Activated naive CD4-positive, alpha-beta T cell treated with anti-CD3 and anti-CD28 coated beads, Interleukin-2, amount 50 U/mL, for 72 hours (primary cell): ENCODE results near the gene SYNE3. TPM values are rescaled to one million over a fixed set of nuclear protein-coding genes. Genes with fewer than 3 reads are reported as not detected.

Experiments
- ATAC-seq, 2 donors: fragments of 150-1000 bp; cut with Tn5 transposase; 2 replicates each; pipeline ENCODE4 v1.10.0; 2021; ENCODE audit warnings: mild to moderate bottlenecking in 2 of 2, moderate library complexity in 2 of 2
- DNase-seq, 2 donors: peaks; one replicate each; pipeline ENCODE4 v3.0.0; 2021 to 2022; ENCODE audit warnings: low spot score in 2 of 2
- H3K27ac Mint-ChIP-seq, 2 donors: one replicate each; pipeline ENCODE4 v1.8.0; 2022; ENCODE audit warnings: mild to moderate bottlenecking in 2 of 2, mixed read lengths in 2 of 2
- H3K36me3 Mint-ChIP-seq, 2 donors: one replicate each; pipeline ENCODE4 v1.8.0; 2022; ENCODE audit warnings: mixed read lengths in 2 of 2
- H3K9me3 Mint-ChIP-seq, 2 donors: one replicate each; pipeline ENCODE4 v1.8.0; 2022; ENCODE audit warnings: mixed read lengths in 2 of 2
- total RNA-seq, 2 donors: library from RNA; stranded (reverse); gene quantifications; one replicate each; pipeline ENCODE4 v1.2.3, GENCODE V29; 2022

Gene SYNE3
- total RNA-seq, 2 donors from 2014 or later: 9.9 to 73.8 TPM

DNA sequence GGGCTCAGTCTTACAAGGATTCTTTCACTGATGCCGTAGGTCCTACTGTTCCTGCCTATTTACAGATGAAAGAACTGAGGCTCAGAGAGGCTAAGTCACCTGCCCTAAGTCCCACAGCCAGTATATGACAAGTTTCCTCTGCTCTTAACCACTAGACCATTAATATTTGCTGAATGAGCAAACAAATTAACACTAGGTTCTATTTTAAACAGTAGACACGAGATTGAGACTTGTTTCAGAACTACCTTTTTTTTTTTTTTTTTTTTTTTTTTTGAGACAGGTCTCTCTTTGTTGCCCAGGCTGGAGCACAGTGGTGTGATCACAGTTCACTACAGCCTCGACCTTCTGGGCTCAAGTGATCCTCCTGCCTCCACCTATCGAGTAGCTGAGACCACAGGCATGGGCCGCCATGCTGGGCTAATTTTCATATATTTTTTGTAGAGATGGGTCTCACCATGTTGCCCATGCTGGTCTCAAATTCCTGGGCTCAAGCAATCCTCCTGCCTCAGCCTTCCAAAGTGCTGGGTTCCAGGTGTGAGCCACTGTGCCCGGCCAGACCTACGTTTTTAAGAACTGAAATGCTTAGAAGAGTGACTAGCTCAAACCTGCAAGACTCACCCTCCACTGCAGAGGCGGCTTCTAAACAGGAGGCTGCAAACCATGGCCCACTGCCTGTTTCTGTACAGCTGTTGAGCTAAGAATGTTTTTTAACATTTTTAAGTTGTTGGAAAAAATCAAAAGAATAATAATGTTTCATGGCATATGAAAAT is 12.9 kb downstream of the SYNE3 start:
- peaks cover 8 to 40% of the 10 kb centered on the region in 2 donors for H3K36me3 Mint-ChIP-seq
- no peaks in the 10 kb centered on the region for H3K9me3 Mint-ChIP-seq
- H3K27ac Mint-ChIP-seq: peak overlapping the region in 1 of 2 donors; percentile 50
- no peak for DNase-seq
- ATAC-seq: no peak

- no peak for DNase-seq
- H3K27ac Mint-ChIP-seq: no peak overlapping the region
- ATAC-seq: no peak
- H3K36me3 Mint-ChIP-seq: peaks cover 8 to 35% of the 10 kb centered on the region in 2 donors
- H3K9me3 Mint-ChIP-seq: no peaks in the 10 kb centered on the region
Measured at GRCh38 chr14:95502381-95502950, 14.0 kb downstream of the SYNE3 start.

GRCh38 chr14:95500772-95501401 is 15.6 kb downstream of the SYNE3 start:
- no peaks in the 10 kb centered on the region for H3K9me3 Mint-ChIP-seq
- peak overlapping the region in 1 of 2 donors; percentile 4 for H3K27ac Mint-ChIP-seq
- DNase-seq: no peak
- ATAC-seq: no peak
- peaks cover 8 to 28% of the 10 kb centered on the region in 2 donors for H3K36me3 Mint-ChIP-seq

DNA sequence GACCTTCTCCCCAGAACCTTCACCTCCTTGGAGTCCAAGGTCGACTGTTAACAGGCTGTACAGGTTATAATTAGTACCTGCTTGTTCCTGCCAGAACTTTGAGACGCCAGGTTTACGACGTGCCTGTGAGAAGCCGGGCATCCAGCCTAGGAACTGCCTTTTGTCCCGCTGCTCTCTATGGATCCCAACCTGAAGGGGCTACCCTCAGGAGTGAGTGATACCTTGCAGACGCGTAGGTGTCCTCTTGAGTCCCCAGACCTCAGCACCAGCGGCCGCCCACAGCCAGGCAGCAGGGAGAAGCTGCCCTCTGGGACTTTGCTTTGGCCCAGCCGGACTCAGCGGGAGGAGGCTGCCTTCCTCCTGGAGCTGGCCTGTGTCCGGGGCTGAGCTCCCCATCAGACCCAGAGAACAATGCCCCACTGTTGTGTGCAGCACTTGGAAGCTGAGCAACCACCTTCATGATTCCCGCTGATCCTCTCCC is 16.2 kb downstream of the SYNE3 start:
- peaks cover 8 to 28% of the 10 kb centered on the region in 2 donors for H3K36me3 Mint-ChIP-seq
- no peak overlapping the region for H3K27ac Mint-ChIP-seq
- H3K9me3 Mint-ChIP-seq: no peaks in the 10 kb centered on the region
- DNase-seq (no peak), ATAC-seq (no peak)

- DNase-seq (no peak), ATAC-seq (peak; percentile 24 to 50)
- peak overlapping the region in 1 of 2 donors; percentile 75 for H3K27ac Mint-ChIP-seq
- H3K36me3 Mint-ChIP-seq: peaks cover 8 to 26% of the 10 kb centered on the region in 2 donors
- H3K9me3 Mint-ChIP-seq: no peaks in the 10 kb centered on the region
Measured at GRCh38 chr14:95499354-95499750, 17.1 kb downstream of the SYNE3 start.

DNA sequence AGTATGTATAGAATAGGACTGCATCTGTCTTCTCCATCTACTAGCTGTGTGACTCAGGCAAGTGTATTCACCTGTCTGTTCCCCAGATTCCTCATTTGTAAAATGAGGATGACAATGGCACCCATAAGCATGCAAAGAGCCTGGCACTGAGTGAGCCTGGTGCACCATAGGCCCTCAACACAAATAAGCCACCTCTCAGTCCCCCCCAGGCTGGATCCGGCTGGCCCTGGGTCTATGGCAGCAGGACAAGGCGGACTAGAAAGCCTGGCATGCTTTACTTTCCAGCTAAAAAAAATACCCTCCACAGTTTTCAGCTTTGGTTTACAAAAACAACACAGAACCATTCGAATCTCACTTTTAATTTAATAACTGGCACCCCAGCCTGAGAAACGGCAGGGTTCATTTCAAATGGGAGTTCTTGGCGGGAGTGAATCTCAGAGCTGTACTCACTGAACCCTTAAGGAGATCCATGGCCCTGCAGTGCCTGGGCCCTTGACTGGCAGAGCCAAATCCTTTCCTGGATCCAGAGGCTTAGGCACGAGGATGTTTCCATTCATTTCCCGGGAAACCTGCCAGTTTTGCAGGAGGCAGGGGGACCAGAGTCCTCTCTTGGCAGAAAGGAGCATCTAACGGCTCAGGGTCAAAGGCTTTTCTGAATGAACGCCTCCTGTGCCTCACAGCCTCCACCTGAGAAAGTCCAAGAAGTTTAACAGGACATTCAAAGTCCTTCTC is 17.7 kb downstream of the SYNE3 start:
- no peaks in the 10 kb centered on the region for H3K9me3 Mint-ChIP-seq
- H3K27ac Mint-ChIP-seq: peak overlapping the region in 1 of 2 donors; percentile 75
- no peak for ATAC-seq
- DNase-seq: no peak
- H3K36me3 Mint-ChIP-seq: peaks cover 8 to 29% of the 10 kb centered on the region in 2 donors

DNA sequence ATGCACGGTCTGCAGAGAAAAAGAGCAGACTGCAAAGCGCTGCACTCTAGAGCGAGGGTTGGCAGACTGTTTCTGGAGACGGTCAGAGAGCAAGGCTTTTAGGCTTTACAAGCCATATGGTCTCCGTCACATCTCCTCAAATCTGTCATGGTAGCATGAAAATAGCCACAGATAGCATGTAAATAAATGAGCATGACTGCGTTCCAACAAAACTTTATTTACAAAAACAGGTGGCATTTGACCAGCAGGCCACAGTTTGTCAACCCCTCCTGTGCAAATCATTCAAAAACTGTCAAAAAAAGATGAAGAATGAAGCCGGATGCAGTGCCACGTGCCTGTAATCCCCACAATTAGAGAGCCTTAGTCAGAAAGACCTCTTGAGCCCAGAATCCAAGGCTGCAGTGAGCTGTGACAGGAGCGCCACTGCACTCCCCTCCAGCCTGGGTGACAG is 18.9 kb downstream of the SYNE3 start:
- Mint-ChIP-seq H3K9me3 (no peaks in the 10 kb centered on the region), H3K36me3 (peaks cover 8 to 29% of the 10 kb centered on the region in 2 donors), H3K27ac (no peak overlapping the region)
- no peak for DNase-seq
- no peak for ATAC-seq

GRCh38 chr14:95496690-95497259 is 19.7 kb downstream of the SYNE3 start:
- H3K27ac Mint-ChIP-seq: peak overlapping the region; percentile 85 to 92
- ATAC-seq (no peak), DNase-seq (no peak)
- peaks cover 0 to 2% of the 10 kb centered on the region in 2 donors for H3K9me3 Mint-ChIP-seq
- H3K36me3 Mint-ChIP-seq: peaks cover 8 to 37% of the 10 kb centered on the region in 2 donors

DNA sequence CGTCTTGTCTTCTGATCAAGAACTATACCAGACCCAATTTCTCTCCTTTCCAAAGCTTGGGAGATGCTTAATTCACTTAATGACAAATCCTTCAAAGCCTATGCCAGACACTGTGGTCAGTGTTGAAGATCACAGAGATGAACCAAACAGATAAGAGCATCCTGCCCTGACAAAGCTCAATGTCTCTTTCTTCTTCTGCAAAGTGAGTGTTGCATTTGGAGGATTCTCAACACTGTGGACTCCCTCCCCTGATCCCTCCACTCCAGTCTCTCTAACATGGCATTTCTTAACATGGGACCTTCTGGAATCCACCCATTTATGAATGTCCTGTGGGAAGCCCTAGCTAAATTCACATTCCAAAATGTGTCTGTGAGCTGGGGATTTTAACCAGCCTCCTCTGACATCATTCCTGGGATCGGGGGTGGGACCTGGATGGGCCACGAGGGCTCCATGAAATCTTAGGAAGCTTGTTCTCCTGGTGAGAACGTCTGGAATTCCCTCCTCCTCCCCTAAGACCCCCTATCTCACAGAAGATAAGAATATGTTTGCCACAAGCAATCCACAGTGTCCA is 20.3 kb downstream of the SYNE3 start:
- no peak for DNase-seq
- peak; percentile 70 to 74 for ATAC-seq
- peaks cover 0 to 8% of the 10 kb centered on the region in 2 donors for H3K9me3 Mint-ChIP-seq
- H3K27ac Mint-ChIP-seq: peak overlapping the region; percentile 85 to 92
- H3K36me3 Mint-ChIP-seq: peaks cover 12 to 39% of the 10 kb centered on the region in 2 donors

DNA sequence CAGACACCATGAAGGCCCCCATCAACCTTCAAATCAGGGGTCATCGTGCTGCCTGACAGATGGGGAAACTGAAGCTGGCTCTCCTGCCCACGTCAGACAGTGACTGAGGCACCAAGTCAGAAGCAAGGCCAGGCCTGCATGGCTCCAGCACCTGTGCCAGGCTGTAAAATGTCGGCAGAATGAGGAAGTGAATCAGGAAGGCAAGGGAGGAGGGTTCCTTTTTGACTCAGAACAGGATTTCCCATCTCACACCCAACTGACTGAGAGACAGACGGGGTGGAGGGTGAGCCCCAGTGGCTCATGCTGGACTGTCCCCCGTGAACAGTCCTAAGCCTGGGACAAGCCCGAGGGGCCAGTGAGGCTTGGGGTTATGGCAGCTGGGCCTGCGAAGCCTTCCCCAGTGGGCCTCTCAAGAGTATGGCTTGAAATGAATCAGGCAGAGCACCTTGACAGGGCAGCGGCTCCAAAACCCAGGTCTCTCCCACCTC is 20.9 kb downstream of the SYNE3 start:
- DNase-seq (peak in 1 of 2 donors; percentile 77), ATAC-seq (peak; percentile 75 to 88)
- Mint-ChIP-seq H3K9me3 (peaks cover 0 to 10% of the 10 kb centered on the region in 2 donors), H3K36me3 (peaks cover 6 to 38% of the 10 kb centered on the region in 2 donors), H3K27ac (peak overlapping the region; percentile 85 to 92)

GRCh38 chr14:95495076-95495475 is 21.4 kb downstream of the SYNE3 start:
- DNase-seq (no peak), ATAC-seq (no peak)
- Mint-ChIP-seq H3K36me3 (peaks cover 6 to 36% of the 10 kb centered on the region in 2 donors), H3K27ac (peak overlapping the region; percentile 85 to 92), H3K9me3 (peaks cover 0 to 10% of the 10 kb centered on the region in 2 donors)

GRCh38 chr14:95494456-95494855 is 22.0 kb downstream of the SYNE3 start:
- Mint-ChIP-seq H3K9me3 (peaks cover 0 to 10% of the 10 kb centered on the region in 2 donors), H3K36me3 (peaks cover 6 to 36% of the 10 kb centered on the region in 2 donors), H3K27ac (peak overlapping the region; percentile 2 to 85)
- DNase-seq (no peak), ATAC-seq (no peak)

- DNase-seq: no peak
- Mint-ChIP-seq H3K27ac (peak overlapping the region in 1 of 2 donors; percentile 2), H3K36me3 (peaks cover 6 to 36% of the 10 kb centered on the region in 2 donors), H3K9me3 (peaks cover 0 to 10% of the 10 kb centered on the region in 2 donors)
- no peak for ATAC-seq
Measured at GRCh38 chr14:95493976-95494375, 22.5 kb downstream of the SYNE3 start.

GRCh38 chr14:95493503-95493902 is 22.9 kb downstream of the SYNE3 start:
- no peak overlapping the region for H3K27ac Mint-ChIP-seq
- H3K36me3 Mint-ChIP-seq: peaks cover 6 to 36% of the 10 kb centered on the region in 2 donors

DNA sequence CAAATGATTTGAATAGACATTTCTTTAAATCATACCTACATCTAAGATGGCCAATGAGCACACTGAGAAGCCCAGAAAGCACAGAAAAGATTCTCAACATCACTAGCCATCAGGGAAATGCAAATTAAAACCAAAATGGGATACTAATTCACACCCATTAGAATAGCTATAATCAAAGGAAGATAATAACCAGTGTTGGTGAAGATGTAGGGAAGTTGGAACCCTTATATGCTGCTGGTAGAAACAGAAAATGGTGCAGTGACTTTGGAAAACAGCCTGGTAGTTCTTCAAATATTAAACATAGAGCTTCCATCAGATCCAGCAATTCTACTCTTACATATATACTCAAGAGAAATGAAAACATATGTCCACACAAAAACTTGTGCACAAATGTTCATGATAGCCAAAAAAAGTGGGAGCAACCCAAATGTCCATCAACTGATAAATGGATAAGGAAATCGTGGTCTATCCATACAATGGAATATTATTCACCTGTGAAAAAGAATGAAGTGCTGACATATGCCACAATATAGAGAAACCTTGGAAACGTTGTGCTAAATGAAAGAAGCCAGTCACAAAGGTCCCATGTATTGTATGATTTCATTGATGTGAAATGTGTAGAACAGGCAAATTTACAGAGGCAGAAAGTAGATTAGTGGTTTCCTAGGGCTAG is 24.4 kb downstream of the SYNE3 start:
- ATAC-seq (no peak), DNase-seq (no peak)
- Mint-ChIP-seq H3K27ac (no peak overlapping the region), H3K36me3 (peaks cover 6 to 36% of the 10 kb centered on the region in 2 donors), H3K9me3 (peaks cover 0 to 10% of the 10 kb centered on the region in 2 donors)

More at GRCh38 chr14:95493503-95493902, 22.9 kb downstream of the SYNE3 start:
- ATAC-seq (no peak), DNase-seq (no peak)
- H3K9me3 Mint-ChIP-seq: peaks cover 0 to 10% of the 10 kb centered on the region in 2 donors
